HG02943 (cell line): ENCODE results near the gene CNTNAP5.

Experiments
- ATAC-seq: cut with Tn5 transposase; IDR thresholded peaks from one replicate; pipeline ENCODE4 v1.9.1; 2021; ENCODE audit warnings: mild to moderate bottlenecking, low read depth, moderate library complexity; ENCODE audit not compliant: unreplicated experiment

The CNTNAP5 gene

GRCh38 chr2:124533226-124533954 is 508.3 kb downstream of the CNTNAP5 start:
- no peak for ATAC-seq

- no peak for ATAC-seq
Measured at GRCh38 chr2:124534028-124534427, 508.9 kb downstream of the CNTNAP5 start.

GRCh38 chr2:124535816-124536215 is 510.7 kb downstream of the CNTNAP5 start:
- ATAC-seq: no peak

GRCh38 chr2:124536591-124536990 is 511.5 kb downstream of the CNTNAP5 start:
- ATAC-seq: no peak

- ATAC-seq: no peak
Measured at GRCh38 chr2:124538549-124538948, 513.5 kb downstream of the CNTNAP5 start.

- ATAC-seq: no peak
Measured at GRCh38 chr2:124540805-124541204, 515.7 kb downstream of the CNTNAP5 start.

- no peak for ATAC-seq
Measured at GRCh38 chr2:124542932-124543640, 518.0 kb downstream of the CNTNAP5 start.

GRCh38 chr2:124547700-124548099 is 522.6 kb downstream of the CNTNAP5 start:
- ATAC-seq: no peak

GRCh38 chr2:124558277-124558905 is 533.3 kb downstream of the CNTNAP5 start:
- no peak for ATAC-seq

- no peak for ATAC-seq
Measured at GRCh38 chr2:124559236-124559635, 534.1 kb downstream of the CNTNAP5 start.

- ATAC-seq: no peak
Measured at GRCh38 chr2:124560592-124561112, 535.6 kb downstream of the CNTNAP5 start.

- no peak for ATAC-seq
Measured at GRCh38 chr2:124561486-124561885, 536.4 kb downstream of the CNTNAP5 start.

GRCh38 chr2:124563426-124563825 is 538.3 kb downstream of the CNTNAP5 start:
- no peak for ATAC-seq

GRCh38 chr2:124566518-124566970 is 541.5 kb downstream of the CNTNAP5 start:
- no peak for ATAC-seq

GRCh38 chr2:124570872-124571271 is 545.8 kb downstream of the CNTNAP5 start:
- no peak for ATAC-seq

GRCh38 chr2:124571836-124572235 is 546.7 kb downstream of the CNTNAP5 start:
- no peak for ATAC-seq

- ATAC-seq: no peak
Measured at GRCh38 chr2:124572934-124573634, 548.0 kb downstream of the CNTNAP5 start.

GRCh38 chr2:124575497-124575896 is 550.4 kb downstream of the CNTNAP5 start:
- ATAC-seq: no peak

- no peak for ATAC-seq
Measured at GRCh38 chr2:124580263-124580662, 555.2 kb downstream of the CNTNAP5 start.

- no peak for ATAC-seq
Measured at GRCh38 chr2:124582387-124582786, 557.3 kb downstream of the CNTNAP5 start.

GRCh38 chr2:124584615-124585014 is 559.5 kb downstream of the CNTNAP5 start:
- no peak for ATAC-seq
